Gastrocnemius medialis (tissue), 4 donors: Measurements from ENCODE around the gene FAT4.

ENCODE experiments used
- POLR2A ChIP-seq, 2 donors: fragments of 450-650 bp; IDR thresholded peaks; one replicate each; pipeline ENCODE4 v1.6.1; 2017; ENCODE audit warnings: antibody characterized with exemption in 2 of 2, mild to moderate bottlenecking in 2 of 2, moderate library complexity in 2 of 2
- TF ChIP-seq, protein P1 (sequence below), 5 experiments: fragments of 450-650 bp in 3 of 5; fragments of 200-600 bp in 2 of 5; sonication (generic) in 2 of 5; IDR thresholded peaks in 4 of 5; conservative IDR thresholded peaks in 1 of 5; 1 replicate in 4 of 5; 2 replicates in 1 of 5; pipeline ENCODE4 v1.5.1; 2016 to 2019; ENCODE audit warnings: antibody characterized with exemption in 5 of 5, mild to moderate bottlenecking in 3 of 5, moderate library complexity in 3 of 5

DNA sequence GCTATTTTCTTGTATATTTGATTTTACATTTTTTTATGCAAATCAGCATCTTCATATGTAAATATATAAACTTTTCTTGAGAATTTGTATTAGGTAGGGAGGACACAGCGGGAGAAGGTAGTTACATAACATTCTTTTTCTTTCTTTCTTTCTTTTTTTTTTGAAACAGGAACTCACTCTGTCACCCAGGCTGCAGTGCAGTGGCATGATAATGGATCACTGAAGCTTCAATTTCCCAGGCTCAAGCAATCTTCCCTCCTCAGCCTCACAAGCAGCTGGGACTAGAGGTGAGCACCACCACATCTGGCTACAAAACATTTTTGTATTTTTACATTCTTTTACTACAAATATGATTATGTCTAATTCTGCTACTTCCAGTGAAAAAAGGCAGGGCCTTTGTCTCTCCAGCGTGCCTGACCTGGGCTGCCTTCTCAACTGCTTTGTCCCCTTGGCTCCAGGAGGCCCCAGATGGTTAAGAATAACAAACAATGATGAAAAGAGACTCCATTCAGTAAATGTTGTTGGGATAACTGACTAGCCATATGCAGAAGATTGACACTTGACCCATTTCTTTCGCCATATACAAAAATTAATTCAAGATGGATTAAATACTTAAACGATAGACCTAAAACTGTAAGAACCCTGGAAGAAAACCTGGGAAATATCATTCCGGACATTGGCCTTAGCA is 46.5 kb upstream of the FAT4 start:
- TF ChIP-seq, protein P1, sequence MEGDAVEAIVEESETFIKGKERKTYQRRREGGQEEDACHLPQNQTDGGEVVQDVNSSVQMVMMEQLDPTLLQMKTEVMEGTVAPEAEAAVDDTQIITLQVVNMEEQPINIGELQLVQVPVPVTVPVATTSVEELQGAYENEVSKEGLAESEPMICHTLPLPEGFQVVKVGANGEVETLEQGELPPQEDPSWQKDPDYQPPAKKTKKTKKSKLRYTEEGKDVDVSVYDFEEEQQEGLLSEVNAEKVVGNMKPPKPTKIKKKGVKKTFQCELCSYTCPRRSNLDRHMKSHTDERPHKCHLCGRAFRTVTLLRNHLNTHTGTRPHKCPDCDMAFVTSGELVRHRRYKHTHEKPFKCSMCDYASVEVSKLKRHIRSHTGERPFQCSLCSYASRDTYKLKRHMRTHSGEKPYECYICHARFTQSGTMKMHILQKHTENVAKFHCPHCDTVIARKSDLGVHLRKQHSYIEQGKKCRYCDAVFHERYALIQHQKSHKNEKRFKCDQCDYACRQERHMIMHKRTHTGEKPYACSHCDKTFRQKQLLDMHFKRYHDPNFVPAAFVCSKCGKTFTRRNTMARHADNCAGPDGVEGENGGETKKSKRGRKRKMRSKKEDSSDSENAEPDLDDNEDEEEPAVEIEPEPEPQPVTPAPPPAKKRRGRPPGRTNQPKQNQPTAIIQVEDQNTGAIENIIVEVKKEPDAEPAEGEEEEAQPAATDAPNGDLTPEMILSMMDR (IDR thresholded peaks at IDR 0.05 in 4 of 5, conservative IDR thresholded peaks at IDR 0.05 in 1 of 5) = no peak
- no peak for TF ChIP-seq POLR2A (IDR thresholded peaks at IDR 0.05)
